CD14-positive monocyte (primary cell): ENCODE results near the gene TMCC3. TPM values are rescaled to one million over a fixed set of nuclear protein-coding genes. Genes with fewer than 3 reads are reported as not detected.
A peak's percentile ranks its signal among the peaks of the same experiment; 100 is the strongest.

Source experiments
- DNase-seq, 3 donors: peaks; one replicate each; pipeline ENCODE4 v3.0.0-alpha.2; 2011 to 2022
- H2AFZ ChIP-seq: 2 replicates; pipeline ENCODE4 v1.6.0; 2012; ENCODE audit warnings: mild to moderate bottlenecking, low read depth, low read length, inconsistent platforms; ENCODE audit not compliant: insufficient read depth, poor library complexity, severe bottlenecking
- H3K27ac ChIP-seq, 2 donors: 1 replicate in 1 of 2; 2 replicates in 1 of 2; pipeline ENCODE4 v1.5.1; 2012 to 2013; ENCODE audit warnings: low read length in 2 of 2, control low read depth in 1 of 2, inconsistent platforms in 1 of 2, low read depth in 1 of 2, mild to moderate bottlenecking in 1 of 2
- H3K27me3 ChIP-seq, 2 donors: one replicate each; pipeline versions ENCODE4 v1.6.0 to v1.6.1; 2011 to 2013; ENCODE audit warnings: low read length in 2 of 2; ENCODE audit not compliant: control insufficient read depth in 2 of 2, insufficient read depth in 2 of 2
- H3K36me3 ChIP-seq, 2 donors: replicated peaks in 1 of 2; 1 replicate in 1 of 2; 2 replicates in 1 of 2; pipeline versions ENCODE4 v1.5.1 to v1.6.1; 2012 to 2013; ENCODE audit warnings: low read length in 2 of 2, control low read depth in 1 of 2, inconsistent platforms in 1 of 2, mild to moderate bottlenecking in 1 of 2; ENCODE audit not compliant: insufficient read depth in 2 of 2, control insufficient read depth in 1 of 2
- H3K4me1 ChIP-seq, 2 donors: 1 replicate in 1 of 2; 2 replicates in 1 of 2; pipeline versions ENCODE4 v1.5.1 to v1.6.1; 2012 to 2013; ENCODE audit warnings: low read length in 2 of 2, control low read depth in 1 of 2, inconsistent platforms in 1 of 2, mild to moderate bottlenecking in 1 of 2, moderate library complexity in 1 of 2; ENCODE audit not compliant: insufficient read depth in 2 of 2, control insufficient read depth in 1 of 2
- H3K4me2 ChIP-seq: replicated peaks from 2 replicates; pipeline ENCODE3; 2012; ENCODE audit warnings: low read length, moderate library complexity, mild to moderate bottlenecking; ENCODE audit not compliant: poor library complexity, severe bottlenecking; ENCODE audit errors: extremely low read depth
- H3K4me3 ChIP-seq, 3 experiments: fragments of 200-600 bp in 1 of 3; sonication (generic) in 1 of 3; replicated peaks in 1 of 3; 1 replicate in 2 of 3; 2 replicates in 1 of 3; pipeline ENCODE4 v1.5.1; 2011 to 2013; ENCODE audit warnings: low read length in 3 of 3, mild to moderate bottlenecking in 3 of 3, control low read depth in 2 of 3, low read depth in 2 of 3, inconsistent platforms in 1 of 3, moderate library complexity in 1 of 3
- H3K79me2 ChIP-seq: 2 replicates; pipeline ENCODE4 v1.6.0; 2012; ENCODE audit warnings: mild to moderate bottlenecking, control low read depth, inconsistent platforms, low read length, moderate library complexity; ENCODE audit not compliant: insufficient read depth
- H3K9ac ChIP-seq: 2 replicates; pipeline ENCODE4 v1.6.0; 2017; ENCODE audit warnings: low read length, mild to moderate bottlenecking; ENCODE audit not compliant: insufficient read depth, poor library complexity, severe bottlenecking
- H3K9me3 ChIP-seq, 2 donors: replicated peaks in 1 of 2; 1 replicate in 1 of 2; 2 replicates in 1 of 2; pipeline versions ENCODE4 v1.5.1 to v1.6.1; 2012 to 2013; ENCODE audit warnings: low read length in 2 of 2, control low read depth in 1 of 2; ENCODE audit not compliant: control insufficient read depth in 1 of 2, insufficient read depth in 1 of 2
- H4K20me1 ChIP-seq: 2 replicates; pipeline ENCODE4 v1.6.0; 2012; ENCODE audit warnings: mild to moderate bottlenecking, low read length, control low read depth, moderate library complexity; ENCODE audit not compliant: insufficient read depth
- H3K27ac Mint-ChIP-seq, 7 donors: one replicate each; pipeline ENCODE4 v1.8.0; 2020; ENCODE audit warnings: mild to moderate bottlenecking in 7 of 7, mixed read lengths in 7 of 7, moderate library complexity in 6 of 7, inconsistent platforms in 2 of 7
- H3K27me3 Mint-ChIP-seq, 3 donors: one replicate each; pipeline ENCODE4 v1.8.0; 2021 to 2022; ENCODE audit warnings: low read depth in 3 of 3, mild to moderate bottlenecking in 3 of 3, mixed read lengths in 3 of 3, moderate library complexity in 3 of 3, inconsistent platforms in 1 of 3
- H3K36me3 Mint-ChIP-seq, 2 donors: one replicate each; pipeline ENCODE4 v1.8.0; 2020; ENCODE audit warnings: mixed read lengths in 2 of 2, inconsistent platforms in 1 of 2, mild to moderate bottlenecking in 1 of 2
- H3K4me1 Mint-ChIP-seq: one replicate; pipeline ENCODE4 v1.8.0; 2020; ENCODE audit warnings: mild to moderate bottlenecking, mixed read lengths
- H3K4me3 Mint-ChIP-seq, 2 donors: one replicate each; pipeline ENCODE4 v1.8.0; 2020; ENCODE audit warnings: mild to moderate bottlenecking in 2 of 2, mixed read lengths in 2 of 2, moderate library complexity in 1 of 2
- H3K9me3 Mint-ChIP-seq, 7 donors: one replicate each; pipeline ENCODE4 v1.8.0; 2020 to 2022; ENCODE audit warnings: mixed read lengths in 7 of 7, mild to moderate bottlenecking in 6 of 7, moderate library complexity in 6 of 7, inconsistent platforms in 2 of 7
- CTCF ChIP-seq: fragments of 200-600 bp; IDR thresholded peaks from one replicate; pipeline ENCODE4 v1.8.0; 2022; ENCODE audit warnings: antibody characterized with exemption, mild to moderate bottlenecking
- WGBS: methylation state at CpG from one replicate; pipeline ENCODE4 v1.1.5; 2013; ENCODE audit warnings: missing lambda C conversion rate; ENCODE audit not compliant: insufficient coverage; 5-methylcytosine and 5-hydroxymethylcytosine counted together
- intact Hi-C, 2 donors: fragments of 100-400 bp; cut with micrococcal nuclease; formaldehyde crosslinking; loops; one replicate each; pipeline versions ENCODE4 v1.15.0 to v1.15.1; 2023
- polyA plus RNA-seq, 3 donors: library from polyadenylated mRNA; depleted of rRNA in 1 of 3; unstranded in 2 of 3; stranded (reverse) in 1 of 3; fragments of 300-500 nt in 2 of 3; fragments of >200 nt in 1 of 3; fragmentation: Illumina TruSeq in 2 of 3; gene quantifications; 1 replicate in 2 of 3; 2 replicates in 1 of 3; pipeline ENCODE4 v1.2.3, GENCODE V29; 2012 to 2021

TMCC3 gene
- polyA plus RNA-seq, 3 donors, result 3.4 to 14.7 (median 7.1) TPM

DNA sequence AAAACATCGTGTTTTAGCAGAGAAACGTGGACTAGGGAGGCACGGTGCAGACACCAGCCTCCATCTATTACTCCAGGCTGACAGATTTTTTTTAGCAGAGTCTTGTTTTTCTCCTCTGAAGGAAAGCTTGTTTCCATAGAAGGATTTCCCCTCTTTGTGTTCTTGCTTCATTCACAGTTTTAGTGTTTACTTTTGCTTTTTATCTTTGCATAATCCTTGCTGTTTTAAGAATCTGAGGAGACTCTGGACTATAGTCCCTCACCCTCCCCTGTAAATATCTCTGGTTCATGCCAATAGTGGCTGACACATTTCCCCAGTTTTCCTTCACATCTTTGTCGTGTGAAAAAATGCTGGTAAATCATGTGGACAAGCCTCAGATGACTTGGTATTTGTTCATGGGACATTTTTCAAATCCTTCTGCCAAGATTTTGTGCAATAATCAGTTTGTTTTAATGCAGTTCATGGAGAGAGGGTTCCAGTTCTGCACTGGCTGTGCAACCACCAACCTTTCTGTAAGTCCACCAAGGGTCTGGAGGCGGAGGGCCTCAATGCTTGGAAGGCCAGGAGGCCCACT lies 39.9 kb upstream of the TMCC3 start:
- no peak overlapping the region for H3K9ac ChIP-seq
- H3K27me3 Mint-ChIP-seq, result no peaks in the 10 kb centered on the region

DNA sequence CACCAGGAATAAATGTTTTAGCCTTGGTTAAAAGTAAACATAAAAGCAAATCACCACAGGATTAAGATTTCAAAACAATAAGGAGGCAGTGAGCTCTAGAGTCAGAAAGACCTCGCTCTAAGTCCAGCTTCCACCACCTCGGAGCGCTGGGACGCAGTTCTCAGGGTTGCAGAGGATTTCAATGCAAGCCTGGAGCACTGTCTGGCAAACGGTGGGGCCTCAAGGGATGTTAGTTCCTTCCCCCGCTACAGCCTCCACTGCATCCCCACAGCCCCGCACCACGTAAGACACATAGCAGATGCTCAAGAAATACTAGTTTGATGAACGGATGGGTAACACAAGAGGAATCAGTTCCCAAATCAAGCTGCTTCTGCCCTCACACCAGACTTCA lies 39.3 kb upstream of the TMCC3 start:
- no peak for DNase-seq
- H3K4me1 ChIP-seq, result peaks cover 25 to 29% of the 10 kb centered on the region in 2 donors
- H3K27me3 ChIP-seq, result no peaks in the 10 kb centered on the region
- peak overlapping the region; percentile 23 to 72 for H3K27ac ChIP-seq
- no peaks in the 10 kb centered on the region for H3K27me3 Mint-ChIP-seq
- no peaks in the 10 kb centered on the region for H3K79me2 ChIP-seq
- no peak overlapping the region for H3K4me3 Mint-ChIP-seq
- H3K4me1 Mint-ChIP-seq, result peaks cover 2% of the 10 kb centered on the region
- no peaks in the 10 kb centered on the region for H3K9me3 ChIP-seq
- peaks cover 0 to 3% (median 0%) of the 10 kb centered on the region in 7 donors for H3K9me3 Mint-ChIP-seq
- H3K27ac Mint-ChIP-seq, result no peak overlapping the region
- H4K20me1 ChIP-seq, result no peaks in the 10 kb centered on the region
- no peak overlapping the region for H3K4me3 ChIP-seq
- WGBS, result 89% methylated on average over 3 of the region's 9 CpGs
- TF ChIP-seq CTCF, result no peak
- H3K4me2 ChIP-seq, result peak overlapping the region; percentile 57
- H2AFZ ChIP-seq, result peak overlapping the region; percentile 47
- no peaks in the 10 kb centered on the region for H3K36me3 ChIP-seq
- H3K9ac ChIP-seq, result no peak overlapping the region
- no peaks in the 10 kb centered on the region for H3K36me3 Mint-ChIP-seq
- intact Hi-C loops, result no loop called here

More for the DNA sequence above, 39.9 kb upstream of the TMCC3 start:
- H3K9me3 Mint-ChIP-seq, result peaks cover 0 to 3% (median 0%) of the 10 kb centered on the region in 7 donors
- no peak overlapping the region for H3K4me3 ChIP-seq
- intact Hi-C loops, result no loop called here
- H3K4me1 Mint-ChIP-seq, result peaks cover 2% of the 10 kb centered on the region
- H3K36me3 Mint-ChIP-seq, result no peaks in the 10 kb centered on the region
- H3K9me3 ChIP-seq, result no peaks in the 10 kb centered on the region
- peak overlapping the region in 1 of 7 donors; percentile 3 for H3K27ac Mint-ChIP-seq
- peak overlapping the region in 1 of 2 donors; percentile 39 for H3K4me3 Mint-ChIP-seq
- DNase-seq, result no peak
- H3K27ac ChIP-seq, result peak overlapping the region in 1 of 2 donors; percentile 72
- peaks cover 25 to 29% of the 10 kb centered on the region in 2 donors for H3K4me1 ChIP-seq
- no peak overlapping the region for H3K4me2 ChIP-seq
- H4K20me1 ChIP-seq, result no peaks in the 10 kb centered on the region
- WGBS, result 39% methylated on average over 5 of the region's 5 CpGs
- H3K27me3 ChIP-seq, result no peaks in the 10 kb centered on the region
- no peak for TF ChIP-seq CTCF
- peak overlapping the region; percentile 47 for H2AFZ ChIP-seq
- no peaks in the 10 kb centered on the region for H3K79me2 ChIP-seq
- H3K36me3 ChIP-seq, result no peaks in the 10 kb centered on the region
